Mononuclear cell (primary cell): ENCODE measurements around the gene METTL8. TPM values are rescaled to one million over a fixed set of nuclear protein-coding genes. Genes with fewer than 3 reads are reported as not detected.

Source experiments
- H3K27me3 ChIP-seq: 2 replicates; pipeline ENCODE4 v1.6.0; 2011; ENCODE audit warnings: low read length, control low read depth; ENCODE audit not compliant: insufficient read depth
- H3K4me1 ChIP-seq: 2 replicates; pipeline ENCODE4 v1.5.1; 2011; ENCODE audit warnings: mild to moderate bottlenecking, low read length, control low read depth; ENCODE audit not compliant: insufficient read depth
- H3K4me3 ChIP-seq: 2 replicates; pipeline ENCODE4 v1.5.1; 2011; ENCODE audit warnings: mild to moderate bottlenecking, low read length, moderate library complexity
- H3K9me3 ChIP-seq: 2 replicates; pipeline ENCODE4 v1.5.1; 2011; ENCODE audit warnings: low read depth, mild to moderate bottlenecking, control low read depth, low read length
- total RNA-seq: library from RNA; depleted of rRNA; stranded (reverse); fragments of >200 nt; gene quantifications from one replicate; pipeline ENCODE4 v1.2.3, GENCODE V29; 2012

Gene METTL8
- 19.0 TPM for total RNA-seq

- Histone ChIP-seq H3K27me3 (no peaks in the 10 kb centered on the region), H3K4me3 (peak within 1 kb of the TSS; percentile 75), H3K4me1 (peaks cover 15% of the 10 kb centered on the region), H3K9me3 (no peaks in the 10 kb centered on the region)
These were observed at the start of gene METTL8 for GRCh38 chr2:171433763-171434012. Gene METTL8 (minus strand): TSS chr2:171433990. CDS start chr2:171392185, 41,805 bp downstream.

GRCh38 chr2:171482877-171483276, 49.1 kb upstream of the METTL8 start:
- Histone ChIP-seq H3K4me1 (no peaks in the 10 kb centered on the region), H3K27me3 (no peaks in the 10 kb centered on the region), H3K4me3 (no peak overlapping the region), H3K9me3 (no peaks in the 10 kb centered on the region)

GRCh38 chr2:171482308-171482707, 48.5 kb upstream of the METTL8 start:
- no peaks in the 10 kb centered on the region for H3K4me1 ChIP-seq
- no peaks in the 10 kb centered on the region for H3K27me3 ChIP-seq
- no peak overlapping the region for H3K4me3 ChIP-seq

GRCh38 chr2:171480908-171481307, 47.1 kb upstream of the METTL8 start:
- no peaks in the 10 kb centered on the region for H3K4me1 ChIP-seq
- H3K4me3 ChIP-seq: no peak overlapping the region
- no peaks in the 10 kb centered on the region for H3K9me3 ChIP-seq
- H3K27me3 ChIP-seq: no peaks in the 10 kb centered on the region

More at GRCh38 chr2:171482308-171482707, 48.5 kb upstream of the METTL8 start:
- no peaks in the 10 kb centered on the region for H3K9me3 ChIP-seq

GRCh38 chr2:171479154-171479814, 45.5 kb upstream of the METTL8 start:
- no peak overlapping the region for H3K4me3 ChIP-seq
- no peaks in the 10 kb centered on the region for H3K27me3 ChIP-seq
- no peaks in the 10 kb centered on the region for H3K9me3 ChIP-seq
- H3K4me1 ChIP-seq: no peaks in the 10 kb centered on the region

GRCh38 chr2:171478345-171478744, 44.6 kb upstream of the METTL8 start:
- Histone ChIP-seq H3K4me1 (no peaks in the 10 kb centered on the region), H3K9me3 (no peaks in the 10 kb centered on the region), H3K27me3 (no peaks in the 10 kb centered on the region), H3K4me3 (no peak overlapping the region)

- H3K4me1 ChIP-seq: no peaks in the 10 kb centered on the region
- H3K4me3 ChIP-seq: no peak overlapping the region
- no peaks in the 10 kb centered on the region for H3K9me3 ChIP-seq
- H3K27me3 ChIP-seq: no peaks in the 10 kb centered on the region
These were observed 42.2 kb upstream of the METTL8 start for GRCh38 chr2:171475979-171476378.

GRCh38 chr2:171470129-171470528, 36.3 kb upstream of the METTL8 start:
- Histone ChIP-seq H3K9me3 (no peaks in the 10 kb centered on the region), H3K27me3 (no peaks in the 10 kb centered on the region), H3K4me3 (no peak overlapping the region), H3K4me1 (no peaks in the 10 kb centered on the region)

GRCh38 chr2:171469176-171469575, 35.4 kb upstream of the METTL8 start:
- no peaks in the 10 kb centered on the region for H3K9me3 ChIP-seq
- no peak overlapping the region for H3K4me3 ChIP-seq
- no peaks in the 10 kb centered on the region for H3K4me1 ChIP-seq
- H3K27me3 ChIP-seq: no peaks in the 10 kb centered on the region

GRCh38 chr2:171460537-171460936, 26.7 kb upstream of the METTL8 start:
- no peaks in the 10 kb centered on the region for H3K4me1 ChIP-seq
- H3K4me3 ChIP-seq: no peak overlapping the region
- H3K27me3 ChIP-seq: no peaks in the 10 kb centered on the region
- no peaks in the 10 kb centered on the region for H3K9me3 ChIP-seq

GRCh38 chr2:171459498-171459897, 25.7 kb upstream of the METTL8 start:
- Histone ChIP-seq H3K27me3 (no peaks in the 10 kb centered on the region), H3K4me1 (no peaks in the 10 kb centered on the region), H3K4me3 (no peak overlapping the region), H3K9me3 (no peaks in the 10 kb centered on the region)

GRCh38 chr2:171452773-171453172, 19.0 kb upstream of the METTL8 start:
- Histone ChIP-seq H3K4me3 (no peak overlapping the region), H3K4me1 (no peaks in the 10 kb centered on the region), H3K27me3 (no peaks in the 10 kb centered on the region), H3K9me3 (no peaks in the 10 kb centered on the region)

GRCh38 chr2:171451074-171451473, 17.3 kb upstream of the METTL8 start:
- Histone ChIP-seq H3K9me3 (no peaks in the 10 kb centered on the region), H3K27me3 (no peaks in the 10 kb centered on the region), H3K4me3 (no peak overlapping the region), H3K4me1 (no peaks in the 10 kb centered on the region)

GRCh38 chr2:171447675-171448074, 13.9 kb upstream of the METTL8 start:
- Histone ChIP-seq H3K27me3 (no peaks in the 10 kb centered on the region), H3K9me3 (no peaks in the 10 kb centered on the region), H3K4me1 (no peaks in the 10 kb centered on the region), H3K4me3 (no peak overlapping the region)

- H3K27me3 ChIP-seq: no peaks in the 10 kb centered on the region
- no peaks in the 10 kb centered on the region for H3K4me1 ChIP-seq
- H3K9me3 ChIP-seq: no peaks in the 10 kb centered on the region
- H3K4me3 ChIP-seq: no peak overlapping the region
These were observed 7.7 kb upstream of the METTL8 start for GRCh38 chr2:171441470-171441869.

- H3K27me3 ChIP-seq: no peaks in the 10 kb centered on the region
- H3K9me3 ChIP-seq: no peaks in the 10 kb centered on the region
- no peak overlapping the region for H3K4me3 ChIP-seq
- H3K4me1 ChIP-seq: peaks cover 15% of the 10 kb centered on the region
These were observed 2.5 kb upstream of the METTL8 start for GRCh38 chr2:171436307-171436706.
